ENCODE measurements around the gene ZNF239.

Gene ZNF239

GRCh38 chr10:43585981-43586729 is 11.7 kb upstream of the ZNF239 start:
- Histone ChIP-seq H3K27ac (no peak overlapping the region), H3K4me3 (ENCODE audit: low read depth, low read length) (no peak overlapping the region), H3K27me3 (replicated peaks) (no peaks in the 10 kb centered on the region), H3K36me3 (replicated peaks) (no peaks in the 10 kb centered on the region)
- no peak for DNase-seq
- TF ChIP-seq, protein P1, sequence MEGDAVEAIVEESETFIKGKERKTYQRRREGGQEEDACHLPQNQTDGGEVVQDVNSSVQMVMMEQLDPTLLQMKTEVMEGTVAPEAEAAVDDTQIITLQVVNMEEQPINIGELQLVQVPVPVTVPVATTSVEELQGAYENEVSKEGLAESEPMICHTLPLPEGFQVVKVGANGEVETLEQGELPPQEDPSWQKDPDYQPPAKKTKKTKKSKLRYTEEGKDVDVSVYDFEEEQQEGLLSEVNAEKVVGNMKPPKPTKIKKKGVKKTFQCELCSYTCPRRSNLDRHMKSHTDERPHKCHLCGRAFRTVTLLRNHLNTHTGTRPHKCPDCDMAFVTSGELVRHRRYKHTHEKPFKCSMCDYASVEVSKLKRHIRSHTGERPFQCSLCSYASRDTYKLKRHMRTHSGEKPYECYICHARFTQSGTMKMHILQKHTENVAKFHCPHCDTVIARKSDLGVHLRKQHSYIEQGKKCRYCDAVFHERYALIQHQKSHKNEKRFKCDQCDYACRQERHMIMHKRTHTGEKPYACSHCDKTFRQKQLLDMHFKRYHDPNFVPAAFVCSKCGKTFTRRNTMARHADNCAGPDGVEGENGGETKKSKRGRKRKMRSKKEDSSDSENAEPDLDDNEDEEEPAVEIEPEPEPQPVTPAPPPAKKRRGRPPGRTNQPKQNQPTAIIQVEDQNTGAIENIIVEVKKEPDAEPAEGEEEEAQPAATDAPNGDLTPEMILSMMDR (IDR thresholded peaks at IDR 0.05; ENCODE audit: low read depth, low read length, missing control alignments), result no peak
- in situ Hi-C loops (cut with HindIII; ENCODE audit: low pct_ligation_motif_present, low sequenced_read_pairs), result no loop called here

- in situ Hi-C loops (cut with HindIII; ENCODE audit: low pct_ligation_motif_present, low sequenced_read_pairs), result no loop called here
- H3K36me3 ChIP-seq (replicated peaks), result no peaks in the 10 kb centered on the region
- no peaks in the 10 kb centered on the region for H3K27me3 ChIP-seq (replicated peaks)
- H3K27ac ChIP-seq, result no peak overlapping the region
- TF ChIP-seq, protein P1 (IDR thresholded peaks at IDR 0.05; ENCODE audit: low read depth, low read length, missing control alignments), result no peak
- no peak overlapping the region for H3K4me3 ChIP-seq (ENCODE audit: low read depth, low read length)
- DNase-seq, result no peak
Measured at GRCh38 chr10:43585046-43585445, 10.6 kb upstream of the ZNF239 start.

GRCh38 chr10:43584051-43584450 is 9.6 kb upstream of the ZNF239 start:
- no peak overlapping the region for H3K27ac ChIP-seq
- no peak overlapping the region for H3K4me3 ChIP-seq (ENCODE audit: low read depth, low read length)
- no peaks in the 10 kb centered on the region for H3K36me3 ChIP-seq (replicated peaks)
- no peak for DNase-seq
- TF ChIP-seq, protein P1 (IDR thresholded peaks at IDR 0.05; ENCODE audit: low read depth, low read length, missing control alignments), result no peak
- H3K27me3 ChIP-seq (replicated peaks), result no peaks in the 10 kb centered on the region
- in situ Hi-C loops (cut with HindIII; ENCODE audit: low pct_ligation_motif_present, low sequenced_read_pairs), result no loop called here

DNA sequence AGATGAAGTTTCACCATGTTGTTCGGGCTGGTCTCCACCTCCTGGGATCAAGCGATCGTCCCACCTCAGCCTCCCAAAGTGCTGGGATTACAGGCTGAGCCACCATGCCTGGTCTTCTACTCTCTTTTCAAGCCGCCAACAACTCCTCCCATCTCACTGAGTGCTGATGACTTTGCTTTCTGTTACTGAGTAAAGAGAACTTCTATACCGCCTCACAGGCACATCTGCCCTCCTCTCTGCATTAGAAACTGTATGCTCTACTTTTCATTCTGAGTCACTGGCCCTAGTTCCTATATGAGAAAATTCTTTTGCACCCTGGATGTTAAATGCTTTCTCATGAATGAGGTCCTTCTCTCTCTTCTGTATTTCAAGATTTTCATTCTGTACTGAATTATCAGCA is 2.2 kb upstream of the ZNF239 start:
- Histone ChIP-seq H3K27me3 (replicated peaks) (no peaks in the 10 kb centered on the region), H3K27ac (no peak overlapping the region), H3K4me3 (ENCODE audit: low read depth, low read length) (no peak overlapping the region), H3K36me3 (replicated peaks) (no peaks in the 10 kb centered on the region)
- no peak for DNase-seq
- in situ Hi-C loops (cut with HindIII; ENCODE audit: low pct_ligation_motif_present, low sequenced_read_pairs), result no loop called here
- TF ChIP-seq, protein P1 (IDR thresholded peaks at IDR 0.05; ENCODE audit: low read depth, low read length, missing control alignments), result no peak

GRCh38 chr10:43576062-43576461 is 1.6 kb upstream of the ZNF239 start:
- in situ Hi-C loops (cut with HindIII; ENCODE audit: low pct_ligation_motif_present, low sequenced_read_pairs), result no loop called here
- Histone ChIP-seq H3K4me3 (ENCODE audit: low read depth, low read length) (no peak overlapping the region), H3K27me3 (replicated peaks) (no peaks in the 10 kb centered on the region), H3K36me3 (replicated peaks) (no peaks in the 10 kb centered on the region), H3K27ac (no peak overlapping the region)
- TF ChIP-seq, protein P1 (IDR thresholded peaks at IDR 0.05; ENCODE audit: low read depth, low read length, missing control alignments), result no peak
- DNase-seq, result no peak

GRCh38 chr10:43574906-43575305 is 490 bp upstream of the ZNF239 start:
- in situ Hi-C loops (cut with HindIII; ENCODE audit: low pct_ligation_motif_present, low sequenced_read_pairs), result no loop called here
- TF ChIP-seq, protein P1 (IDR thresholded peaks at IDR 0.05; ENCODE audit: low read depth, low read length, missing control alignments), result no peak
- Histone ChIP-seq H3K27me3 (replicated peaks) (no peaks in the 10 kb centered on the region), H3K36me3 (replicated peaks) (no peaks in the 10 kb centered on the region), H3K27ac (no peak overlapping the region), H3K4me3 (ENCODE audit: low read depth, low read length) (peak overlapping the region; percentile 61)
- no peak for DNase-seq

Data from brain microvascular endothelial cell (primary cell).